ENCODE results near the gene RNF220. TPM values are rescaled to one million over a fixed set of nuclear protein-coding genes. Genes with fewer than 3 reads are reported as not detected.

RNF220 gene
- total RNA-seq, 1 donor from 2014 or later: 47.1 TPM

DNA sequence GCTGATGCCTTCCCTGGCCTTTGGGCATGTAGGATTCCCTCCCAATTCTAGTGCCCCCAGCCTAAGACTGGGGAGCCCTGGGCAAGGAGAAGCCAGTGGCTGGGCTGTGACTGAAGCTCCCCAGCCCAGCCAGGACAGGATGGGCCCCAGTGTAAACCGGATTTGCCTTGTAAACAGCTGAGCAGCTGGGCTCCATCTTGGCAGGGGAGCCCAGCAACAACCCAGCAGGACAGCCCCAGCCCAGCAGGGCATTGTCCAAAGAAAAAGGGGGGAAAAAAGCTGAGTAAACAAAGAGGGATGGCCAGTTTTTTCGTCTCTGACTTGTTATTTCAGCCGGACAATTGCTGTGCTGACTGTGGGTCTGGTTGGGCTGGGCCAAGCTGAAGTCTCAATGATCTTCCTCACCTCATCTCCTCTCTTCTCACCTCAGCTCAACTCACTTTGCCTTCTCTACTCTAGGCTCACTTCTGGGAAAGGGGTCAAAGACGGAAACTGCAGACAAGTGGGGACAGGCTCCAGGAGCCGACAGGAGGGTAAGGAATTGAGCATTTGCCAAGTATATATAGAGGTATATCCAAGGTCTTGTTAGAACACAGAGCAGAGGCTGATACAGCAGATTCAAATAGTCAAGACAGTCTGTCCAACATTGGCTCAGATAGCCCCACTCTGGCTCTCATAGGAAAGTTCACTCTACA is 171.5 kb downstream of the RNF220 start:
- H3K36me3 Mint-ChIP-seq (ENCODE audit: low read depth, unreplicated experiment): peaks cover 5% of the 10 kb centered on the region
- DNase-seq (ENCODE audit: low read depth) (no peak), FAIRE-seq (no peak)
- H3K9me3 Mint-ChIP-seq (ENCODE audit: unreplicated experiment): no peaks in the 10 kb centered on the region
- H3K4me3 Mint-ChIP-seq (ENCODE audit: unreplicated experiment): no peak overlapping the region
- no peaks in the 10 kb centered on the region for H3K36me3 ChIP-seq (ENCODE audit: insufficient read depth, low read length)
- H3K9me3 ChIP-seq (ENCODE audit: insufficient read depth, low read depth, low read length): no peaks in the 10 kb centered on the region
- peaks cover 17% of the 10 kb centered on the region for H3K27me3 ChIP-seq (ENCODE audit: insufficient read depth, low read length)
- no peak overlapping the region for H3K4me2 ChIP-seq (ENCODE audit: low read length)
- no peak overlapping the region for H2AFZ ChIP-seq (ENCODE audit: low read depth, low read length)
- H3K27me3 Mint-ChIP-seq (ENCODE audit: low read depth, unreplicated experiment): peaks cover 3% of the 10 kb centered on the region
- H3K9ac ChIP-seq (ENCODE audit: low read length): no peak overlapping the region
- H3K4me1 ChIP-seq (ENCODE audit: insufficient read depth, low read length): no peaks in the 10 kb centered on the region
- no peak overlapping the region for H3K4me3 ChIP-seq (ENCODE audit: insufficient read depth, low read depth, low read length)
- H3K27ac ChIP-seq (ENCODE audit: low read depth, low read length): no peak overlapping the region
- no peak overlapping the region for H3K27ac Mint-ChIP-seq (ENCODE audit: unreplicated experiment)
- no peaks in the 10 kb centered on the region for H3K79me2 ChIP-seq (ENCODE audit: insufficient read depth, low read length)
- H4K20me1 ChIP-seq (ENCODE audit: insufficient read depth, low read length): no peaks in the 10 kb centered on the region
- H3K4me1 Mint-ChIP-seq (ENCODE audit: low read depth, unreplicated experiment): no peaks in the 10 kb centered on the region
- no peak for TF ChIP-seq EZH2 (IDR thresholded peaks at IDR 0.05; ENCODE audit: insufficient read depth, low read length)
- TF ChIP-seq, protein P1, sequence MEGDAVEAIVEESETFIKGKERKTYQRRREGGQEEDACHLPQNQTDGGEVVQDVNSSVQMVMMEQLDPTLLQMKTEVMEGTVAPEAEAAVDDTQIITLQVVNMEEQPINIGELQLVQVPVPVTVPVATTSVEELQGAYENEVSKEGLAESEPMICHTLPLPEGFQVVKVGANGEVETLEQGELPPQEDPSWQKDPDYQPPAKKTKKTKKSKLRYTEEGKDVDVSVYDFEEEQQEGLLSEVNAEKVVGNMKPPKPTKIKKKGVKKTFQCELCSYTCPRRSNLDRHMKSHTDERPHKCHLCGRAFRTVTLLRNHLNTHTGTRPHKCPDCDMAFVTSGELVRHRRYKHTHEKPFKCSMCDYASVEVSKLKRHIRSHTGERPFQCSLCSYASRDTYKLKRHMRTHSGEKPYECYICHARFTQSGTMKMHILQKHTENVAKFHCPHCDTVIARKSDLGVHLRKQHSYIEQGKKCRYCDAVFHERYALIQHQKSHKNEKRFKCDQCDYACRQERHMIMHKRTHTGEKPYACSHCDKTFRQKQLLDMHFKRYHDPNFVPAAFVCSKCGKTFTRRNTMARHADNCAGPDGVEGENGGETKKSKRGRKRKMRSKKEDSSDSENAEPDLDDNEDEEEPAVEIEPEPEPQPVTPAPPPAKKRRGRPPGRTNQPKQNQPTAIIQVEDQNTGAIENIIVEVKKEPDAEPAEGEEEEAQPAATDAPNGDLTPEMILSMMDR (IDR thresholded peaks at IDR 0.05; ENCODE audit: insufficient read depth, low read depth, low read length): no peak

DNA sequence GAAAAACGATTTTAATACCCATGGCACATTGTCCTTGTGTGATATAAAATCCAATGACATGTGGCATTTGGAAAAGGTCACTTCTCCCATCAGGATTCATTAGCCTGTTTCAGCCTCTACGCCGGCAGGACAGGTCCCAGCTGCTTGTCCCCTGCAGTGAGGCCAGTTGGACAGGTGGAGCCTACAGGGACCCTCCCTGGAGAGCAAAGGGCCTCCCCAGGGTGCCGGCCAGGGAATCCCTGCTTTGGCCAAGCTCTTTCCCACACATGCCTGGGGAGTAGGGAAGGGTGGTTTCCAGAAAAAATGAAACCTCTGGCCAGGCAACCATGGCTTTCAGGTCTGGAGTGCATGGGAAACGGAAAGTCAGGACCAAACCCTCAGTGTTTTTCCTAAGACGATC is 176.2 kb downstream of the RNF220 start:
- H3K4me1 ChIP-seq (ENCODE audit: insufficient read depth, low read length): no peaks in the 10 kb centered on the region
- H3K9me3 Mint-ChIP-seq (ENCODE audit: unreplicated experiment): no peaks in the 10 kb centered on the region

More for the DNA sequence above, 176.2 kb downstream of the RNF220 start:
- no peak overlapping the region for H3K4me3 ChIP-seq (ENCODE audit: insufficient read depth, low read depth, low read length)
- no peak overlapping the region for H3K27ac Mint-ChIP-seq (ENCODE audit: unreplicated experiment)
- H3K4me3 Mint-ChIP-seq (ENCODE audit: unreplicated experiment): no peak overlapping the region
- no peaks in the 10 kb centered on the region for H4K20me1 ChIP-seq (ENCODE audit: insufficient read depth, low read length)
- H3K4me2 ChIP-seq (ENCODE audit: low read length): no peak overlapping the region
- H3K9me3 ChIP-seq (ENCODE audit: insufficient read depth, low read depth, low read length): no peaks in the 10 kb centered on the region
- no peaks in the 10 kb centered on the region for H3K36me3 ChIP-seq (ENCODE audit: insufficient read depth, low read length)
- no peak for TF ChIP-seq EZH2 (IDR thresholded peaks at IDR 0.05; ENCODE audit: insufficient read depth, low read length)
- TF ChIP-seq, protein P1 (IDR thresholded peaks at IDR 0.05; ENCODE audit: insufficient read depth, low read depth, low read length): no peak
- H3K27ac ChIP-seq (ENCODE audit: low read depth, low read length): no peak overlapping the region
- peaks cover 5% of the 10 kb centered on the region for H3K36me3 Mint-ChIP-seq (ENCODE audit: low read depth, unreplicated experiment)
- no peak for FAIRE-seq
- no peak for DNase-seq (ENCODE audit: low read depth)
- H3K4me1 Mint-ChIP-seq (ENCODE audit: low read depth, unreplicated experiment): no peaks in the 10 kb centered on the region
- H3K27me3 Mint-ChIP-seq (ENCODE audit: low read depth, unreplicated experiment): peaks cover 14% of the 10 kb centered on the region
- H2AFZ ChIP-seq (ENCODE audit: low read depth, low read length): no peak overlapping the region
- no peaks in the 10 kb centered on the region for H3K79me2 ChIP-seq (ENCODE audit: insufficient read depth, low read length)
- peaks cover 25% of the 10 kb centered on the region for H3K27me3 ChIP-seq (ENCODE audit: insufficient read depth, low read length)
- no peak overlapping the region for H3K9ac ChIP-seq (ENCODE audit: low read length)

Data from astrocyte (in vitro differentiated cells and primary cell).